Occipital lobe (tissue), 2 donors: ENCODE measurements around the gene TMEM208. TPM values are rescaled to one million over a fixed set of nuclear protein-coding genes. Genes with fewer than 3 reads are reported as not detected.

ENCODE experiments used
- DNase-seq: peaks from one replicate; lab custom pipeline; 2025; lab: John Stamatoyannopoulos, UW
- total RNA-seq: library from RNA; depleted of rRNA; stranded (reverse); fragments of >200 nt; gene quantifications from one replicate; pipeline ENCODE4 v1.2.3, GENCODE V29; 2014

The TMEM208 gene
- 14.7 TPM for total RNA-seq

DNA sequence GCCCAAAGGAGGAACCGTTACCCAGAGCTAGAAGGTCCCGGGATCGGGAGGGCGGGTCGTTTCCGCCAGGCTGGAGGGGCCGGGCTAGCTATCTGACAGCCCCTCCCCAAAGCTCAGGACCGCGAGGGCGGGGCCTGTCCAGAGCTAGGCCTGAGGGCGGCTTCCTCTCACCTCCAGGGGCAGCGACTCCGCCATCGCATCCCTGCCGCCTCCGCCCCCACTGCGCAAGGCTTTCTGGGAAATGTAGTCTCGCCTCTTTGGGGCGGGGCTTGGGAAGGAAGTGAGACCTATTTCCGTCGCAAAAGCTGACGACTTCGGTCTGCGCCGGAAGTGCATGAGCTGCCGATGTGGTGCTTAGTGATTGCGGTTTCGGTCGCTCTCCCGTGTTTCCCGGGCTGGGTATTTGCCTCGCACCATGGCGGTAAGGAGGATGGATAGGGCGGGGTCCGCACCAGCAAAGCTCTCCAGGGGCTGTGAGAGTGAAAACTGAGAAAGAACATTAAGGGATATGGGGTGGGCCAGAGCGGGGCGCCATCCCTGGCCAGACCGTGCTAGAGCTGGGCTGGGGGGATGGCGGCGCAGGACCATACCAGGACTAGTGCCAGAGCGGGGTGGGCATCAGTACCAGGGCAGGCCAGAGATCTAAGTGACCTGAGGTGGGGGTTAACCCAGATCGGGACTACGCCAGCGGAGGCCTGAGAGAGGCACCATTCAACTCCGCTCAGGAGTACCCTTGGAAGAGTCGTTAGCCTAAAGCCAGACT lies at the start of gene TMEM208:
TMEM208 (plus strand) TSS at position 327 of the 763 bp plus-strand sequence; CDS start at position 416, 89 bp downstream.
- DNase-seq: peak; percentile 94

DNA sequence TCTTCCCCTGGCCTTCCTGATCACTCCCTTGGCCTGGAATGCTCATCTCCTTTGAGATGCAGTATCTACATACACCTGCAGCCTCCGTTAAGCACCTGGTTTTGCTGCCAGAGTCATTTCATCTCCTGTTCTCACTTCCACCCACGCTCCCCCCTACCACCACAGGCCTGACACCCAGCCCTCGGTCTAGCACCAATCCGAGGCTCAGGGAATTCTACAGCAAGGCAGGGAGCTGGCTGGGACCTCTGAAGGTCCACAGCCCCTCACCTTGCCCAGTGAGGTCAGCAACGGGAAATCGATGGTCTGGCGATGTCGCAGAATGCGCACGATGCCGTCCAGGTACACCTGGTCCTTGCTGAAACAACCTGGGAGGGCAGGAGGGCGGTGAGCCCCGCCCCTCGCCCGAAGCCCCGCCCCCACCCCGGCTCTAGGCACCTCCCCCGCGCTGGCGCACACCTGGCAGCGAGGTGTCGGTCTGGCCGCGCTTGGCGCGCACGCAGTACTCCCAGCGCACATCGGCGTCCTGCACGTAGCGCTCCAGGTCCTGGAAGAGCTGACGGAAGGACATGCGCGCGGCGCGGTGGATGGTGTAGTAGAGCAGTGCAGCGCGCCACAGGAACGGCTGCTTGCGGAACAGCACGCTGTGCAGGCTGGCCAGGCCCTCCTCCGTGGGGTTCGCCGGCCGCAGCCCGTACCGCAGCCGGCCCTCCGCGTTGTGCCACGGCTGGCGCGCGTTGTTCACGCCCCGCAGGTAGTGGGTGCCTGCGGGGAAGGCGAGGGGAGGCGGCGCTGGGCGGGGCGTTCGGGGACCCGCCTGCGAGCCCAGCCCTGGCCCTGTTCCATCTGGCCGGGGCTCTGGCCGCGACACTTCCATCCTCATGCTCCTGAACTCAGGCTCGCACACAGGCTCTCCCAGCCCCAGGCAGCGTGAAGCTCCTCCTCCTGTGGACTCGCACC lies 48.9 kb upstream of the TMEM208 start:
- peak; percentile 32 for DNase-seq

DNA sequence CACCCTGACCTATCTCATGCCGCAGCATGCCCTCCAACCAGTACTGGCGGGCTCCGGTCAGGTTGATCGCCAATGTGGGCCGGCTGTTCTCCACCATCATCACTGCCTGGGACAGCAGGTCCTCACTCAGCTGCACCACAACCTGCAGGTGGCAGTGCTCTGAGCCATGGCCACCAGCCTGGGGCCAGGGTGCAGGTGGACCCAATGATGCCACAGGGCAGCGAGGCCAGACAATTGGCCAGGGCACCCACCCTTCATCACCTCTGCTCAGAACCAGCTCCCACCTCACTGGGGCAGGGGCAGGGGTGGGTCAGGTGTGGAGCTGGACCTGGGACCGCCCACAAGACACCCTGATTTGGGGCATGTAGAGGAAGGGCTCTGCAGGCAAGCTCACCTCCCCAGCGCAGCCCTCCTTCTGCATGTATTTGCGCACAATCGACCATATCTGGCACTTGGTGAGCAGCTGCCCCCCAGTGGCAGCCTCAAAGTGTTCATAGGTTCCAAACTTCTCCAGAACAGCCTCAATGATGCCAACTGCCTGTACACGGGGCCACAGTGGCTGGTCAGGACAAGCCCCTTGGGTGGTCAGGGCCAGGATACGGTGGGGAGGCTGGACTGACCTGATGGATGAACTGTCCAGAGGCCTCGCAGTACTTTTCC lies 47.4 kb upstream of the TMEM208 start:
- DNase-seq: no peak

DNA sequence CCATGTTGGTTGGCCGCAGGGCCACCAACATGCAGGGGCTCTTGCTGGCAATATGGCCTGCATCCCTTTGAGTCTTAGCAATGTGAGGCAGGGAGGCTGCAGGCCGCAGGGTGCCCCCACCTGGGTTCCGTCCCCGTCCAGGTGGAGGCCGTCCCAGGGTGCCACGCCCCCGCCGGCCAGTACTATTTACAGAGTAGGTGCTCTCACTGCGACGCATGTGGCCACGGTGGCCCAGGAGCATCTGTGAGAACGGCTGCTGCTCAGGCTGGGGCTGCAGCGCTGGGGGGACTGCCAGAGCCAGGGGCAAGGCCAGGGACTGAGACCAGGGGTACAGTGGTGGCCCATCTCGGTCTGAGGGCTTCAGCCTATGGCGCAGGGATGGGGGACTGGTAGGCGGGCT lies 46.8 kb upstream of the TMEM208 start:
- DNase-seq: no peak

DNA sequence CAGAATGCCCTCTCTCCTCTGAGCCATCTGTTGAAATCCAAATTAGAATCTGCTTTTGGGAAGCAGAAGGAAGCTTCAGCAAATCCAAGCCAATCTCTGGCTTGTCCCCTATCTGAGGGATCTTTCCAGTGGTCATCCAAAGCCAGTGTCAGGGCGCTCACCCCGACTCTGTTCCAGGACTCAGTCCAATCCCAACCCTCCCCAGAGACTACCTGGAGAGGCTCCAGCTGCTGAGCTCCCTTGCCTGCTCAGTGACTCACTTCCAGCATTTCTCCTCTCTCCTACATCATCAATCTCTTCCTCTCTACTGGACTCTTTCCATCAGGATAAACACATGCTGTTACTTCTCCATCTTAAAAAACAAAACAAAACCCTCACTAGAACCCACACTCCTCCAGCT lies 45.6 kb upstream of the TMEM208 start:
- peak; percentile 23 for DNase-seq

GRCh38 chr16:67182288-67182687 lies 44.6 kb upstream of the TMEM208 start:
- no peak for DNase-seq

DNA sequence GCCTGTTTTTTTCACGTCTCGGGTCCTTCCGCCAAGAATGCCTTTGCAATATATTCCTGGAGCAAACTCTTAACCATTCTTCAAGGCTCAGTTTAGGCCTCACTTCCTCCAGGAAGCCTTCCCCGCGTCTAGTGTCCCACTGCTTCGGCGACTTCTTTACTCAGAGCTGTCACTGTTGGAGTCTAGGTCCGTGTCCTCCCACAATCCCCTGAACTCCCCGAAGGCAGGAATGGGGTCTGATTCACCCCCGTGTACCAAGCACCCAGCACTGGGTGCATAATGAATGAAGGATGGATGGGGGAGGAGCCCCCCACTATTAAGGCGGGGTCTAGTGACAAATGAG lies 43.7 kb upstream of the TMEM208 start:
- no peak for DNase-seq

DNA sequence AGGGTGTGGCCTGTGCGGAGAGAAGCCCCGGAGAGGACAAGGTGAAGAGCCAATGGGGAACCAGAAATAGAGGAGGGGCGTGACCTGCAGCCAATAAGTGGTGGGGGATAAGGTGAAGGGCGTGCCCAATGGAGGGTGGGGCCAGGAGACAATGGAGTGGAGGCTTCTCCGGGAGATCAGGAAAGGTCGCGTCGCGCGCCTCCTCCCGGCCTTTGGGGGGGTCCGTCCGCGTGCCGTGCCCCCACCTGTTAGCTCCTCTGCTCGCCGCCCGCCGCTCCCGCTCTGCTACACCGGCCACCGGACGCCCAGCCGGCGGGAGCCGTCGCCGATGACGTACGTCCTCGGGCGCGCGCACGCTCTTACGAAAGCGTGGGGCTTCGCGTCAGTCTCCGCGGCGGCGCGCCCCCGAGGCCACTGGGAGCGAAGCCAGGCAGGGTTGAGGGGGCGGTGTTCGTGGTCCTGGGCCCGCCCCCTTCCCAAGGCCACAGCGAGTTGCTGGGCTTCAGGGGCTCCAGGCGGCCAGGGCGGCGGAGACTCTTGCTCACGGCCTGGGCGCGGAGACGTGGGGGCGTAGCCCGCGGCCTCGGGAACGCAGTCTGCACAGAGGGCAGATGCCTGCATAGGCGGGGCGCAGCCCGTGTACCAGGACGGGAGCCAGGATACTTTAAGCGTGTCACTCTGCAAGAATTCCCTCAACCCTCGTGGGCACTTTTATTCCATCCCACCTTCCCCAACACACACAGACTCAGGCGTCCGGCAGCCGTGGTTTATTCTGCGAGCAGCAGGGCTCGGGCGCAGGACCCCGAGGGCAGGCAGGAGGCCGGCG lies 43.1 kb upstream of the TMEM208 start, which contains the start of gene MATCAP1:
MATCAP1 (minus strand) TSS at position 337 of the 826 bp plus-strand sequence. CDS start 3,353 bp downstream, outside the sequence.
- DNase-seq: peak; percentile 92

DNA sequence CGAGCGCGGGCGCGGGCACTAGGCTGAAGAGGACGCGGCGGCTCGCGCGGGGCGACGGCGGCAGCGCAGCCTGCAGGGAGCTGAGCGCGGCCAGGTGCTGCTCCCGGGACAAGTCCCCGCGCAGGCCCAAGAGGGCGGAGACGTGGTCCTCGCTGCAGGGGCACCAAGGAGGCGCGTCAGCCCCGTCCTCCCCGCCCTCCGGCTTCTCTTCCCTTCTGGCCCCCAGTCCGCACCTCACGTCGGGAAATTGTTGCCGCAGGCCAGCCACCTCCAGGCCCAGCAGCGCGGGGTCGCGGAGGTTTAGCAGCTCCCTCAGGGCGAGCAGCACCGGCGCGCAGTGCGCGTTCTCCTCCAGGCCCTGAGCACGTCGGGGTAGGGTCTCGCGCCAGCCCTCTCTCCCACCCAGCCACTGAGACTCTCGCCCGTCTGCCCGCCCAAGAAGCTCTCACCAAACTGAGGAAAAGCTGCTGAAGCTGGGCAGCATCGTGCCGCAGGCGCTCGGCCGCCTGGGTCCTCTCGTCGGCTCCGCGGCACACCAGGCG lies 42.4 kb upstream of the TMEM208 start:
- DNase-seq: no peak

DNA sequence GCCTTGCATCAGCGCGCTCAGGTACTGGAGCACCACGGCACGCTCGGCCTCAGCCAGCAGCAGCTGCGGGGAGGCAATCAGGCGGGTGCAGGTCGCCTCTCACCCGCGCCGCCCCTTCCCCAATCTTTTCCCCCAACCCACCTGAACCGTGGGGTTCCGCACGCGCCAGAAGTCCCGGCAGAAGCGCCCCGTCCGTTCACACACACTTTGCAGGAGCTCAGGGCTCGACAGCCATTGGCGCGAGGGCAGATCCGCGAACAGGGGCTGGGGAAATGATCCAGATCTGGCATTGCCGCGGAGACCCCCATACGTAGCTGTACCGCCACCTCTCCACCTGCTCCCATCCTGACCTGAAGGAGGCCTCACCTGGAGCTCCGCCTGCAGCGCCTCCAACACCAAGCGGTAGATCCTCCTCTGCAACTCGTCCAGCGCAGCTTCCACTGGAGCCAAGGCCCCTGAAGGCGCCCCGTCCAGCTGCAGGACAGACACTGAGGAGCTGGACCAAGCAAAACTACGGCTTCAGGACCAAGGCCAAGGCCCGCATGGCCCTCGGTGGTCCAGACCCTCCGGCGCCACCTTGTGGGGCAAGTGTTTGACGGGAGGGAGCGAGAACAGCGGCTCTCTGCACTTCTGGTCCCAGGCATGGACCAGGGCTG lies 41.8 kb upstream of the TMEM208 start:
- DNase-seq: peak; percentile 46

- DNase-seq: no peak
These were observed 41.2 kb upstream of the TMEM208 start for GRCh38 chr16:67185651-67186134.

DNA sequence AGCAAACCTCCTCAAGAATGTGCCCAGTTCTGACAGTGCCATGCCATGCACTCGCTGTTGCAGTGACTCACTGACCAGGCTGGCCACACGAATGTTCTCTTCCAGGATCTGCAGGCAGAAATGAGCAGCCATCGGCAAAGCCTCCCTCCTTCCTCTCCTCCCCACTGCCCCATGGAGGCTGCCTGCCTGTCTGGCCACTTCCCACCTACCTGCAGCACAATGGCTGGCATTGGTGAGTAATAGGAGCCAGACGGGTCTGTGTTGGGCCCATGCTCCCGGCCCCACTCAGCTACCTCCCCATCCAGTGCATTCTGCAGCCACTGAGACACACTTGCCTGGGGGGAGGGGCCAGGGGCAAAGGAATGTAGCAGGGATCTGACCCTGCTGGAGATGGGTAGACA lies 40.4 kb upstream of the TMEM208 start:
- no peak for DNase-seq

- DNase-seq: no peak
These were observed 39.6 kb upstream of the TMEM208 start for GRCh38 chr16:67187175-67187890.

- no peak for DNase-seq
These were observed 38.6 kb upstream of the TMEM208 start for GRCh38 chr16:67188323-67188722.

DNA sequence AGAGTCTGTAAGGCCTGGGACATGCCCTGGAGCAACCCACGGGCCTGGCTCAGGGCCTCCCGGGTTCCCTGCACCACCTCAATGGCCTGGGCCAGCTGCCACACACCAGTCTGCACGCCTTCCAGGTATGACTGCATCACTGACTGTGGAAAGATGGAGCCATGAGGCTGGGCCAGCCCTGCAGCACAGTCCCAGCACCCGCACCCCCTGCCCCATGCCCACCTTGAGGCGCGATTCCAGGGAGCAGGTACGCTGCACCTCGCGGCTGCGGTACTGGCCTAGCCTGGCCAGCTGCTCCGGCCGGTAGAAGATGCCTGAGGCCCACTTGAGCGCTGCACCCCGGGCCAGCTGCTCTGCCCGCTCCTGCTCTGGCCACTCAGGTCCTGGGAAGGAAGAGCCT lies 38.1 kb upstream of the TMEM208 start:
- DNase-seq: no peak

DNA sequence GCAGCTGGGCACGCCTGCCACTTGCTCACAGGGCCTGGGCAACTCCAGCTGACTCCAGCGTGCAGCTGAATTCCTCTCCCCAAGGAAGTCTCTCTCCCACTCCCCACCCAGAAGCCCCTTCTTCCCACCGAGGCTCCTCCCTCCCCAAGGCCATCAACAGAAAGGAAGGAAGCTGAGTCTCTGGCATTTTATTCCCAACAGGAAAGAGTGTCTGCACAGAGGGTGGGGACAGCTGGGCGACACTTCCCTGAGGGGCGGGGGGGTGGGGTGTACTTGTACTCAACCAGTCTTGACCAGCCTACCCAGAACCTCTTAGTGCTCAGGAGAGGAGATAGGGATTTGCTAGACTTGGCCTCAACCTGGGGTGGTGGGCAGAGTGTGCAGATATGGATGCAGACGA lies 36.9 kb upstream of the TMEM208 start, which contains the start of gene EXOC3L1:
EXOC3L1 (minus strand) TSS at position 96 of the 400 bp plus-strand sequence. CDS start 460 bp downstream, outside the sequence.
- no peak for DNase-seq

GRCh38 chr16:67190448-67191399 lies 36.2 kb upstream of the TMEM208 start:
- no peak for DNase-seq

GRCh38 chr16:67191411-67191994 lies 35.4 kb upstream of the TMEM208 start:
- no peak for DNase-seq
